HG03135 (cell line): ENCODE data around the gene P4HA2.
"Not testable (repeated sequence)": the region's sequence is repeated elsewhere in the genome, so short reads cannot be mapped to it uniquely, and the experiment has no call there.

Experiments used
- ATAC-seq: cut with Tn5 transposase; IDR thresholded peaks from one replicate; pipeline ENCODE4 v1.9.1; 2021; ENCODE audit warnings: mild to moderate bottlenecking, moderate library complexity; ENCODE audit not compliant: unreplicated experiment

The P4HA2 gene

DNA sequence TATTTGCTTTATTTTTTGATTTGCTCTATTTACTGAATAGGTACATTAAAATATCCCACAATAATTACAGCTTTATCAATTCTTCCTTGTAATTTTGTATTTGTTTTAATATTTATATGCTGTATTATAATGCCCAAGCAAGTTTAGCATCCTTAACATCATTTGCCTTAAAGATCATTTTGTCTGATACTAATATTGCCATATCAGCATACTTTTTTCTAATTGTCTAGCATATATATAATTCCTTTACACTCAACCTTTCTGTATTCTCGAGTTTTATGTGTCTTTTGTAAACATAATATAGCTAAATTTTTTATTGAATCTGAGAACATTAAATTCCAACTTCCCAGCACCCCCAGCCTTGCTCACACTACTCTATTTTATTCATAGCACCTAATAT lies 64.7 kb downstream of the P4HA2 start:
- ATAC-seq, result no peak

DNA sequence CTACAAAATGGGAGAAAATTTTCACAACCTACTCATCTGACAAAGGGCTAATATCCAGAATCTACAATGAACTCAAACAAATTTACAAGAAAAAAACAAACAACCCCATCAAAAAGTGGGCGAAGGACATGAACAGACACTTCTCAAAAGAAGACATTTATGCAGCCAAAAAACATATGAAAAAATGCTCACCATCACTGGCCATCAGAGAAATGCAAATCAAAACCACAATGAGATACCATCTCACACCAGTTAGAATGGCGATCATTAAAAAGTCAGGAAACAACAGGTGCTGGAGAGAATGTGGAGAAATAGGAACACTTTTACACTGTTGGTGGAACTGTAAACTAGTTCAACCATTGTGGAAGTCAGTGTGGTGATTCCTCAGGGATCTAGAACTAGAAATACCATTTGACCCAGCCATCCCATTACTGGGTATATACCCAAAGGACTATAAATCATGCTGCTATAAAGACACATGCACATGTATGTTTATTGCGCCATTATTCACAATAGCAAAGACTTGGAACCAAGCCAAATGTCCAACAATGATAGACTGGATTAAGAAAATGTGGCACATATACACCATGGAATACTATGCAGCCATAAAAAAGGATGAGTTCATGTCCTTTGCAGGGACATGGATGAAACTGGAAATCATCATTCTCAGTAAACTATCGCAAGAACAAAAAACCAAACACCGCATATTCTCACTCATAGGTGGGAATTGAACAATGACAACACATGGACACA lies 65.9 kb downstream of the P4HA2 start:
- ATAC-seq, result not testable (repeated sequence)

DNA sequence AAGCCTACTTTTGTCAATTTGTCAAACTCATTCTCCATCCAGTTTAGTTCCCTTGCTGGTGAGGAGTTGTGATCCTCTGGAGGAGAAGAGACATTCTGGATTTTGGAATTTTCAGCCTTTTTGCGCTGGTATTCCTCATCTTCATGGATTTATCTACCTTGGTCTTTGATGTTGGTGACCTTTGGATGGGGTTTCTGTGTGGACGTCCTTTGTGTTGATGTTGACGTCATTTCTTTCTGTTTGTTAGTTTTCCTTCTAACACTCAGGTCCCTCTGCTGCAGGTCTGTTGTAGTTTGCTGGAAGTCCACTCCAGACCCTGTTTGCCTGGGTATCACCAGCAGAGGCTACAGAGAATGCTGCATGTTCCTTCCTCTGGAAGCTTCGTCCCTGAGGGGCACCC lies 71.2 kb downstream of the P4HA2 start:
- no peak for ATAC-seq

DNA sequence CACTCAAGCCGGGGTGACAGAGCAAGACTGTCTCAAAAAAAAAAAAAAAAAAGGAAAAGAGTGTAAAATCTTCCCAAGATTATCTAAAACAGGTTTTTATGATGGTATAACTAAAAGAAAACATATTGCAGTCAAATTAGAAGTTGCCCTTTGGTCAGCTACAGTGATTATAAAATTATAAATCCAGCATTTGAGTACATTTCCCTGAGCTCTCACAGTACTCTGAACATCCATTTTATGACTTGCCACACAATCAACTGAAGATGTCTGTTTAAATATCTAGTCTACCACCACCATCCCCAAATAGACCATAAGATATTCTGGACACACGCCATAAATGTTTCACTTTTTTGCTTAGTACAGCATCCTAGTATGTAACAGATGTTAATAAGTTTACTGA lies 77.1 kb downstream of the P4HA2 start:
- ATAC-seq, result no peak

DNA sequence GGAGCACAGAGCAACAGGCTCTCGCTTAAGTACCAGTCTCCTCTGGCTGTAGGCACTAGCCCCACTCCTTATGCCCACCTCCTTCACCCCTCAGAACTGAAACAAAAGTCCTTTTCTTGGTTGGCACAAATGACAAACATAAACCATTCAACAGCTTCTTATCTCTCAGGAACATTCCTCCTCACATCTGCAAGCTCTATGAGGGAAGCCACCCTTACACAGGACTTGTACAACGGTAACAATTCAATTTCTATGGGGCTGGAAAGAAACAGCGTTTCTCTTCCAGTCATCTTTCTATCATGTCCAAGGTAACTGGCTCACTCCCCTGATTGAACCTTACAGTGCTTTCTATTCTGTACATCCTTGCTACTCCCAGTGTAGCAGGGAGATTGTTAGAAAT lies 80.0 kb downstream of the P4HA2 start:
- ATAC-seq, result no peak

DNA sequence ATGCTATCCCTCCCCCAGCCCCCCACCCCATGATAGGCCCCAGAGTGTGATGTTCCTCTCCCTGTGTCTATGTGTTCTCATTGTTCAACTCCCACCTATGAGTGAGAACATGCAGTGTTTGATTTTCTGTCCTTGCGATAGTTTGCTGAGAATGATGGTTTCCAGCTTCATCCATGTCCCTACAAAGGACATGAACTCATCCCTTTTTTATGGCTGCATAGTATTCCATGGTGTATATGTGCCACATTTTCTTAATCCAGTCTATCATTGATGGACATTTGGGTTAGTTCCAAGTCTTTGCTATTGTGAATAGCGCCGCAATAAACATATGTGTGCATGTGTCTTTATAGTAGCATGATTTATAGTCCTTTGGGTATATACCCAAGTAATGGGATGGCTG lies 82.3 kb downstream of the P4HA2 start:
- not testable (repeated sequence) for ATAC-seq

DNA sequence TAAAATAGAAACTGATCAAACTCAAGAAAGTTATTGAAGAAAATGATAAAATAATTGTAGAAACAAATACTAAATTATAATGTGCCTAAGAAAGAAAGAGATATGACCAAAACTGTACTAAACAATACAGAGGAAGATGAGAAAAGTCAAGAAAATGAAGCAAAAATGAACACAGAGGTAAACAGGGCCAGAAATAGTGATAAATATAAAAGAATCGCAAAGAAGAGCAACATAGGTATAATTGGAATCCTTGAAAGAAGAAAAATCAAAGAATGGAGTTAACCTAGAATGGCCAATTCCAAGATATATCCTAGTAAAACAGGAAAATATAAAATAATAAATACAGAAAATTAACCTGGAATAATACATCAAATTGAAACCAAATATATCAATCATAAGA lies 84.5 kb downstream of the P4HA2 start:
- ATAC-seq, result no peak

DNA sequence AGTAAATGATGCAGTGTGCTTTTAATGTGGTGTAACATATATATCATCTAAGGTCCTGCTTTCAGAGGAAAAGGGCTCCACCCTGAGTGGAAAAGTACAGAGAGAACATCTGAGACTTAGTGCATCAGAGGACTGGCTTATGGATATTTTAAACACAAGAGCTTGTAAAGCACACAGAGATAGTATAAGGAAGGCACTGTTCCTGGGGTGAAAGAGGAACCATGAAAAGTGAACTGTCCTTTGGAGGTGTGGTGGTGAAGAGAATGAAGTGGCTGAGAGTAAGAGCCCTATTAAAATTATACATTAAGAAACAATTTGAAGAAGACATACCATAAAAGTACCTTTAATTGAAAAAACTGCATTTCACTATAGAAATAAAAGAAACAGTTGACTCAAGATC lies 85.2 kb downstream of the P4HA2 start:
- no peak for ATAC-seq
